Cerebellar cortex (tissue), 1 donor: ENCODE results near the gene PLPP7.
A peak's percentile ranks its signal among the peaks of the same experiment; 100 is the strongest.

Experiments
- DNase-seq: peaks from one replicate; pipeline ENCODE4 v3.0.0-alpha.2; 2015; ENCODE audit warnings: low spot score

Gene PLPP7

GRCh38 chr9:131303381-131304321, 14.1 kb downstream of the PLPP7 start:
- no peak for DNase-seq

- no peak for DNase-seq
These were observed 15.3 kb downstream of the PLPP7 start for GRCh38 chr9:131304676-131305355.

GRCh38 chr9:131306397-131307004, 17.0 kb downstream of the PLPP7 start:
- no peak for DNase-seq

DNA sequence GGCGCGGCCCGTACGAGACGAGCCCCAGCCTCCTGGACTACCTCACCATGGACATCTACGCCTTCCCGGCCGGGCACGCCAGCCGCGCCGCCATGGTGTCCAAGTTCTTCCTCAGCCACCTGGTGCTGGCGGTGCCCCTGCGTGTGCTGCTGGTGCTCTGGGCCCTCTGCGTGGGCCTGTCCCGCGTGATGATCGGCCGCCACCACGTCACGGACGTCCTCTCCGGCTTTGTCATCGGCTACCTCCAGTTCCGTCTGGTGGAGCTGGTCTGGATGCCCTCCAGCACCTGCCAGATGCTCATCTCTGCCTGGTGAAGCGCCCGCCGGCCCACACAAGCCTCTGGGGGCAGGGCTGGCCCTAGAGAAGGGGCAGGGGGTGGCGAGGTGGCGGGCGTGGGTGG, 18.5 kb downstream of the PLPP7 start:
- DNase-seq = no peak

DNA sequence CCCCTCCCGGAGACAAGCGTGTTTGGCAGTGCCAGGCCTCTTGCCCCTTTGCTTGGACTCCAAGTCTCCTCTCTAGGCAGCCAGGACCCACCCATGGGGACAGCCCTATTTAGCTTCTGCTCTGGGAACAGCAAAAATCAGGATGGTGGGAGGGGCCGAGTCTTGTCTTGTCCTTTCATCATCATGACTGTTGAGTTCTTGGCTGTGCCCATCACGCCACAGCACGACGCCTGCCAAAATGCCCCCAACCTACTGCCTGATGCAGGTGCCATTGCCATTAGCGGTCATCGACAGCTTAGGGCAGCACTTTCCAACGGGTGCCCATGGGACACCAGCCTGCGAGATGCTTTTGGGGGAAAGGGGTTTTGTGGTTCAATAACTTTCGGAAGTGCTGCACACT, 18.9 kb downstream of the PLPP7 start:
- DNase-seq = no peak

- no peak for DNase-seq
These were observed 19.5 kb downstream of the PLPP7 start for GRCh38 chr9:131308906-131309529.

DNA sequence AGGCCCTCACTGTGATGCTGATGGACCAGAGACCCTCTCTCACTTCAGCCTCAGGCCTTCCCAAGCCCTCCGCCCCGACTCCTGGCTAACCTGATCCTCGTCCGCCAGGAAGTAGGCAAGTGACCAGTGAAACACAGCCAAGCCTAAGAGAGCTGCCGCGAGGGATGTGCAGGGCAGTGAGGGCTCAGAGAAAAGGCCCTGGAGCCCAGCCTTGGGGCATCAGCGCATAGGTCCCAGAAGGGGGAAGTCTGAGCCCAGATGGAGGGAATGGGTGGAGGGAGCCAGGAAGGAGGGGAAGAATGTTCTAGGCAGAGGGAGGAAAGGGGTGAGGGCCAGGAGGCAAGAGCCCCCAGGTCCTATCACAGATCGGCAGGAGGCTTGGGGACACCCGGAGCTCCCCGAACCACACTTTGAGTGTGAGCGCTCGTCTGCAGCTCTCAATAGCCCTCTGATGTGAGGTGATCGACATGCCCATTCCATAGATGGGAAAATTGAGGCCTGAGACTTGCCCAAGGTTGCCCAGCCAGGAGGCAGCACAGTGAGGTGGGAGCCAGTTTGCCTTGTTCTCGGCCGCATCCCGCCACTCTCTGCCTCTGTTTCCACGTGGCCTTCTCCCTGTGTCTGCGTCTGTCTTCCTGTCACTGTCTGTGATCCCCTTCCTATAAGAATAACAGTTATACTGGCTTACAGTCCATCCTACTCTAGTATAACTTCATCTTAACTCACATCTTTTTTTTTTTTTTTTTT, 20.2 kb downstream of the PLPP7 start:
- no peak for DNase-seq

DNA sequence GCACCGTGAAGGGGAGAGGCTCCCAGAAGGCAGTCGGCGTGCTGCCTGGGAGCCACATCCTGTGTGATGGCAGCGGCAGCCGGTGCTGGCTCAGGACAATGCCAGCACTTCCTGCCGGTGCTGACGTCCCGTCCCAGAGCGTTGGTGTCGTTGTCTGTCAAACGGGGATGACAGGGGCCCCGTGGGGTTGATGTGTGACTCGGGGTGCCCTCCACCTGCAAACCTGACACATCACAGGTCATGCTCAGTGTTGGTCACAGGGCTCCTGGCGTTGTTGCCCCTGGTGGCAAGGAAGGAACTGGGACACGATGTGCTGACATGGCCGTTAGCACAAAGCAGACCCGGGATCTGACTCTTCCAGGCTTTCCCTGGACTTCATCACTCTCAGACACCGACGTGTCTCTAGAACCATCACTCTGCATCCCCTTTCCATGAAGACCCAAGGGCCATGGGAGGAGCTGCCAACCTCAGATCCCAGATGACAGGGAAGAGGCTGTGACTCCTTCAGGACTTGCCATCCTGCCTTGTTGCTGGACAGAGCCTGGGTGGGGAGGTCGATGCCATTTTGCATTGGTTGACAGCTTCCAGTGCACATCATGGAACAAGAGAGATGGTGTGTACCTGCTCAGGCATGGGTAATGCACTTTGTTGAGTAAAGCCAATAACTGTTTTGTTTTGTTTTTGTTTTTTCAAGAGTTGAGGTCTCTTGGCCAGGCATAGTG, 21.5 kb downstream of the PLPP7 start:
- peak; percentile 31 for DNase-seq

DNA sequence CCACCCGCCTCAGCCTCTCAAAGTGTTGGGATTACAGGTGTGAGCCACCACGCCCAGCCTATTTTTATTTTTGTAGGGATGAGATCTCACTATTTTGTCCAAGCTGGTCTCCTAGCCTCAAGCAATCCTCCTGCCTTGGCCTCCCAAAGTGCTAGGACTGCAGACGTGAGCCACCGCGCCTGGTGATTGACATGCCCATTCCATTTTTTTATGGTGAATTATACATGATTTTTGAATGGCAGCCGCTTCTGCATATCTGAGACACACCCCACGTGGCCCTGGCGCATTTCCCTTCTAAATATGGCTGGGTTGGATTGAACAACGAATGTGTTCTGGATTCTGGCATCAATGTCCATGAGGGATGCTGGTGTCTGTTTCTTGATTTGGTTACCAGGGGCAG, 22.7 kb downstream of the PLPP7 start:
- DNase-seq = no peak

DNA sequence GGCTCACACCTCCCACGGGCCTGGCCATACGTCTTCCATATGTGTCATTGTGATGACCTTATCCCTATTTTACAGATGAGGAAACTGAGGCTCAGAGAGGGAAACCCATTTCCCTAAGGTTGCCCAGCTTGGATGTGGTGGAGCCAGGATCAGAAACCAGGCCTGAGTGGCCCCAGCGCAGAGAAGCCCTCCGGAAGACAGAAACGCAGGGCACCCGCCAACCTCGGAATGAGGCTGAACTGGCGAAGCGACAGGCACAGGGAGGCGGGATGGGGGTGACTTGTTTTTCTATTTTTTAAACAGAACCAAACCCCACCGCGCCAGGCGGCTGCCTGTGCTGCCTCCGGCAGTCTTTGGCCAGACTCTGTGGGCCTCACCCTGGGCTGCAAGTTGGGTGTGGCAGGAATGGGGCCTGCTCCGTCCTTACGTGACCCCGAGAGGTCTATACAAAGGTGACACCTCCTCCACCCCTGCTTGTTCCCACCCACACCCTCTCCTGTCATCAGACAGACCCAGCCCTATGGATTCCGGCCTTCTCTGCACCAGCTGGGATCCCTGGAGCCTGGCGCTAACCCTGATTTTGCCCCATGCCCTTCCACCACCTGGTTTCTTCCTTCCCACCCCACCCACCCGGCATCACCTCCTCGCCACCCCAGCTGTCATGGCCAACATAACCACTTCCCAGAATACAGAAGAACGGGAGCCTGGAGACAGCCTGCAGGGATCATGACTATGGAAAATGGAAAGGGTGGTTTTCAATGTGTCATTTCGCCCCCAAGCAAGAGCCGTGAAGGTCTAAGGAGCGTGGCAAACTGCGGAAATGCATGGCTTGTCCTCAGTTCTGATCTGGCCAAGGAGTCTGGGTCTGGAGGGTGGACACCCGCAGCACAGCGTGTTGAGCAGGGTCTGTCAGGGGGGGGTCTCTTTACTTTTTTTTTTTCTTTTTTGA, 23.6 kb downstream of the PLPP7 start:
- no peak for DNase-seq

DNA sequence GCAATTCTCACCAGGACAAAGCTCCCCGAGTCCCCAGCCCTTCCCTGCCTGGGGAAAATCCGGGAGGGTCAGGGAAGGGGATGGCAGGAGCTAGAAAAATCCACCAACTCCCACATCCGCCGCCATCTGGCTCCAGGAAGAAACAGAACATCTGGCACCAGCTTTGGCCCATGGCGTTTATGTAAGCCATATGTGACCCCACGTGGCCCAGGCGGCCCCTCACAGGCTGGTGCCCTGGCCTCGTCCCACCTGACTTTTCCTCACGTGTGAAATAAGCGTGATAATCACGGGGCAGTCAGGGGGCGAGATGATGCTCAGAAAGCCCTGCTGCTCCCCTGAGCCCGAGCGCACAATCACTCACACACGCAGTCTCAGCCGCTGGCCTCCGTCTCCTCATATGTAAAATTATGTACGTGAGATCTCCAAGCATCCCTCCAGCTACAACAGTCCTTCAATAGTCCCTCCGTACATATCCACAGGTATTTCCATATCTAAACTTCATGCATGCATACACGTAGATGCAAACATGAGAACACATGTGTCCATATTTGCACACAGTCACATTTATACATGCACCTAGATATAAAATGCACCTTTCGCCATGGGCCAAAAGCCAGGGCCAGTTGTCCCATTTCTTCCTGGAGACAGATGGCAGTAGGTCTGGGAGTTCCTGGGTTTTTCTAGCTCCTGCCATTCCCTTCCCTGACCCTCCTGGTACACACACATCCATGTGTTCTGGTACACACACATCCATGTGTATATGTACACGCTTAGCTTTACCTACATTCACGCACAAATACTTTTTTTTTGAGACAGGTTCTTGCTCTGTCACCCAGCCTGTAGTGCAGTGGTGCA, 28.9 kb downstream of the PLPP7 start:
- peak; percentile 21 for DNase-seq

- no peak for DNase-seq
These were observed 30.0 kb downstream of the PLPP7 start for GRCh38 chr9:131319486-131319885.

DNA sequence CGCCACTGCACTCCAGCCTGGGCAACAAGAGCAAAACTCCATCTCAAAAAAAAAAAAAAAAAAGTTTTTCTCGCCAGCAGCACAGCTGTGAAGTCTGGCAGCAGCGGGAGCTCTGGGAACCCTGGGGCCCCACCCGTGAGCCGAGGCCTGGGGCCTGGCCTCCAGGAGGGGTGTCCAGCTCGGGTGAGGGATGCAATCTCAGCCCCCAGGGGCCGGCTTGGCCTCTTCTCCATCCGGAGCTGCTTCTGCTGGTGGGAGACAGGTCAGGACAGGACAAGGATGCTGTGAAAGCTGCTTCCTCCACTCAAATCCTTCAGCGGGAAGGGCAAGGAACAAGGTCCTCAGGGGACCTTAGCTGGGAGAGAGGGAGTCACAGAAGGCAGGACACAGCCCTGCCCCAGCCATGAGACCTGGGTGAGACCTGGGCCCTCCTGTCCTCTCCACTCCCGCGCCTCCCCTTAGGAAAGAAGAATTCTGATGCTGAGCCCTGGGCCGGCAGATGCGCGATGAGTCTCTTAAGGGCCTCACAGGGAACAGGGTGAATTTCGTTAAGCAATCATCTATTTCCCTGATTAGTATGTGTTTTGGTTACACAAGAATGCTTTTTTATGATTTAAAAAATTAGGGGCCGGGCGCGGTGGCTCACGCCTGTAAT, 30.6 kb downstream of the PLPP7 start:
- DNase-seq = no peak

GRCh38 chr9:131323629-131324028, 34.1 kb downstream of the PLPP7 start:
- no peak for DNase-seq

GRCh38 chr9:131324736-131325679, 35.5 kb downstream of the PLPP7 start:
- DNase-seq = no peak

DNA sequence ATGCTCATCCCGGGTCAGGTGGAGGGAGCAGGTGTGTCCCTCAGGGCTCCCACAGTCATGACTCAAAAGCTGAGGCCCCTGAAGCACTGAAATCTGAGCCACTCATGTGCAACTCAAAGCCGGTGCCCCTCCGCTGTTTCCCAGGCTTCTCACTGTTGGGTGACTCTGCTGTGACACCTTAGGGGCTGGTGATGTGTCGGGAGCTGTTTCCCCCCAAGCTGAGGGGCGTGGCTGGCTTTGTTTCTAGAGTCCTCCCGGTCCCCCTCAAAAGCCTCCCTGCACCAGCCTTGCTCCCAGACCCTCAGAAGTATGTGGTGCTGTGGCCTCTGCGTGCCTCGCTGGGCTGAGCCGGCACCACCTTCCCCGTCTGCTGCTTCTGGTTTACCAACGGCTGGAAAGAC, 39.7 kb downstream of the PLPP7 start:
- DNase-seq = no peak
